ENCODE results near the gene TIMM10B.

DNA sequence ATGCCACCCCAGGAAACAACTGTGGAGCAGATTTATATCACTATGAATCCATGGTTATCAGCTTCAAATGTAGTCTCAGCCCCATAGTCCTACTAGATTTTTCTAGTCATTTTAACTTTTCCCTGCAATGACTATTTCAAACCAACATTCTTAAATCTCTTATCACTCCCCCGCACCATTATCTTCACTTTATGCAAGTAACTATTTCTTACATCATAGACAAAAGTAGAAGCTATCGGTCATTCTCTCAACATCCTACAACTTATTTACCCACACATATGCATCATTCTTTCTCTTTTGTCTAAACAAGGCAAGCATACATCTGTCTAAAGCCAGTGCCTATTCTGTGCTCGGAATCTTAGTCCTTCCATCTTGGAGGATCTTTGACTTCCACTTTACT is 4.4 kb downstream of the TIMM10B start:
- TF ChIP-seq PKNOX1 (IDR thresholded peaks at IDR 0.05), result no peak
- TF ChIP-seq BHLHE40 (IDR thresholded peaks at IDR 0.05; ENCODE audit: borderline replicate concordance), result no peak
- no peak for TF ChIP-seq ELF4 (IDR thresholded peaks at IDR 0.05)
- TF ChIP-seq TARDBP (IDR thresholded peaks at IDR 0.05), result no peak
